Activated T-cell treated with anti-CD3 and anti-CD28 coated beads for 1 hour (primary cell): ENCODE results near the gene RNF225.
A peak's percentile ranks its signal among the peaks of the same experiment; 100 is the strongest.
"Not testable (repeated sequence)": the region's sequence is repeated elsewhere in the genome, so short reads cannot be mapped to it uniquely, and the experiment has no call there.

Experiments used
- DNase-seq: peaks from one replicate; pipeline ENCODE4 v3.0.0-alpha.2; 2020; ENCODE audit warnings: low read depth

RNF225 gene

GRCh38 chr19:58395220-58395978 is at the start of gene RNF225:
RNF225 (plus strand) TSS chr19:58395656; CDS start chr19:58396090, 434 bp downstream.
- no peak for DNase-seq

GRCh38 chr19:58346961-58347929 is 48.2 kb upstream of the RNF225 start:
- peak; percentile 52 for DNase-seq

- DNase-seq: not testable (repeated sequence)
Measured at GRCh38 chr19:58348080-58348479, 47.4 kb upstream of the RNF225 start.

- DNase-seq: no peak
Measured at GRCh38 chr19:58349590-58349989, 45.9 kb upstream of the RNF225 start.

- no peak for DNase-seq
Measured at GRCh38 chr19:58350001-58350861, 45.2 kb upstream of the RNF225 start.

- no peak for DNase-seq
Measured at GRCh38 chr19:58350871-58351557, 44.4 kb upstream of the RNF225 start.

- no peak for DNase-seq
Measured at GRCh38 chr19:58351558-58351878, 43.9 kb upstream of the RNF225 start.

GRCh38 chr19:58351990-58352755 is 43.3 kb upstream of the RNF225 start:
- no peak for DNase-seq

- no peak for DNase-seq
Measured at GRCh38 chr19:58352760-58353671, 42.4 kb upstream of the RNF225 start, which contains the start of gene A1BG. A1BG (minus strand) TSS chr19:58353492; CDS start chr19:58353437, 55 bp downstream.

GRCh38 chr19:58353717-58354477 is 41.6 kb upstream of the RNF225 start:
- DNase-seq: no peak

- DNase-seq: no peak
Measured at GRCh38 chr19:58354478-58355030, 40.9 kb upstream of the RNF225 start.

- no peak for DNase-seq
Measured at GRCh38 chr19:58355215-58355796, 40.1 kb upstream of the RNF225 start.

- DNase-seq: no peak
Measured at GRCh38 chr19:58355908-58356765, 39.3 kb upstream of the RNF225 start.

GRCh38 chr19:58356766-58357480 is 38.5 kb upstream of the RNF225 start:
- DNase-seq: no peak

GRCh38 chr19:58357481-58358145 is 37.8 kb upstream of the RNF225 start:
- DNase-seq: no peak

GRCh38 chr19:58361900-58362271 is 33.6 kb upstream of the RNF225 start:
- DNase-seq: no peak
